Trophoblast cell (in vitro differentiated cells and primary cell): ENCODE measurements around the gene HNMT.

Experiments
- DNase-seq, 2 donors: peaks; one replicate each; pipeline ENCODE4 v3.0.0-alpha.2; 2016
- H2AFZ ChIP-seq: 2 replicates; pipeline ENCODE4 v1.6.1; 2013; ENCODE audit warnings: low read length, moderate library complexity, mild to moderate bottlenecking; ENCODE audit not compliant: insufficient read depth, poor library complexity
- H2AK5ac ChIP-seq: 2 replicates; pipeline ENCODE4 v1.6.1; 2013; ENCODE audit warnings: mild to moderate bottlenecking, low read length
- H2BK120ac ChIP-seq: 2 replicates; pipeline ENCODE4 v1.6.1; 2013; ENCODE audit warnings: low read length, mild to moderate bottlenecking, moderate library complexity; ENCODE audit not compliant: insufficient read depth, poor library complexity
- H2BK12ac ChIP-seq: 2 replicates; pipeline ENCODE4 v1.6.1; 2013; ENCODE audit warnings: mild to moderate bottlenecking, low read length, moderate library complexity
- H2BK5ac ChIP-seq: 2 replicates; pipeline ENCODE4 v1.6.1; 2013; ENCODE audit warnings: low read length, low read depth, moderate library complexity, mild to moderate bottlenecking; ENCODE audit not compliant: poor library complexity
- H3K14ac ChIP-seq: 2 replicates; pipeline ENCODE4 v1.6.1; 2013; ENCODE audit warnings: mild to moderate bottlenecking, low read length
- H3K18ac ChIP-seq: 2 replicates; pipeline ENCODE4 v1.6.1; 2013; ENCODE audit warnings: mild to moderate bottlenecking, low read length
- H3K23ac ChIP-seq: 2 replicates; pipeline ENCODE4 v1.6.1; 2013; ENCODE audit warnings: low read length
- H3K27ac ChIP-seq: 2 replicates; pipeline ENCODE4 v1.5.1; 2013; ENCODE audit warnings: low read depth, mild to moderate bottlenecking, inconsistent platforms, low read length, moderate library complexity
- H3K27me3 ChIP-seq: 2 replicates; pipeline ENCODE4 v1.6.1; 2013; ENCODE audit warnings: inconsistent platforms, mild to moderate bottlenecking, low read length, moderate library complexity; ENCODE audit not compliant: insufficient read depth
- H3K36me3 ChIP-seq, 2 experiments: 1 replicate in 1 of 2; 2 replicates in 1 of 2; pipeline ENCODE4 v1.6.1; 2013; ENCODE audit warnings: low read length in 2 of 2, mild to moderate bottlenecking in 2 of 2, moderate library complexity in 1 of 2; ENCODE audit not compliant: insufficient read depth in 2 of 2, control insufficient read depth in 1 of 2
- H3K4ac ChIP-seq: 2 replicates; pipeline ENCODE4 v1.6.1; 2013; ENCODE audit warnings: low read depth, mild to moderate bottlenecking, low read length, moderate library complexity
- H3K4me1 ChIP-seq, 2 experiments: 1 replicate in 1 of 2; 2 replicates in 1 of 2; pipeline ENCODE4 v1.6.1; 2013; ENCODE audit warnings: low read length in 2 of 2, mild to moderate bottlenecking in 2 of 2, moderate library complexity in 1 of 2; ENCODE audit not compliant: insufficient read depth in 2 of 2, control insufficient read depth in 1 of 2
- H3K4me2 ChIP-seq: 2 replicates; pipeline ENCODE4 v1.6.1; 2013; ENCODE audit warnings: inconsistent platforms, mild to moderate bottlenecking, low read length, moderate library complexity
- H3K4me3 ChIP-seq: 2 replicates; pipeline ENCODE4 v1.5.1; 2013; ENCODE audit warnings: mild to moderate bottlenecking, low read depth, low read length, inconsistent platforms
- H3K79me1 ChIP-seq: one replicate; pipeline ENCODE4 v1.6.1; 2013; ENCODE audit warnings: low read length
- H3K79me2 ChIP-seq: 2 replicates; pipeline ENCODE4 v1.6.1; 2013; ENCODE audit warnings: low read length, mild to moderate bottlenecking; ENCODE audit not compliant: control insufficient read depth, insufficient read depth, poor library complexity
- H3K9ac ChIP-seq: 2 replicates; pipeline ENCODE4 v1.6.1; 2013; ENCODE audit warnings: mild to moderate bottlenecking, low read length
- H3K9me3 ChIP-seq: 2 replicates; pipeline ENCODE4 v1.6.1; 2013; ENCODE audit warnings: low read depth, mild to moderate bottlenecking, control low read depth, inconsistent platforms, low read length; ENCODE audit not compliant: insufficient read depth
- H4K12ac ChIP-seq: 2 replicates; pipeline ENCODE4 v1.6.1; 2013; ENCODE audit warnings: low read depth, mild to moderate bottlenecking, low read length, moderate library complexity
- H4K8ac ChIP-seq: 2 replicates; pipeline ENCODE4 v1.6.1; 2013; ENCODE audit warnings: low read depth, mild to moderate bottlenecking, low read length, moderate library complexity
- H4K91ac ChIP-seq: one replicate; pipeline ENCODE4 v1.6.1; 2013; ENCODE audit warnings: low read depth, mild to moderate bottlenecking, low read length, moderate library complexity
- WGBS: extraction: QIAGEN DNeasy Blood & Tissue Kit; methylation state at CpG from one replicate; pipeline ENCODE4 v1.1.7; 2013; ENCODE audit warnings: missing lambda C conversion rate; ENCODE audit not compliant: insufficient read length, insufficient coverage; ENCODE audit errors: extremely low coverage; 5-methylcytosine and 5-hydroxymethylcytosine counted together

Gene HNMT

GRCh38 chr2:137946227-137946626 lies 18.0 kb upstream of the HNMT start:
- Histone ChIP-seq H3K27me3 (no peaks in the 10 kb centered on the region), H3K36me3 (no peaks in the 10 kb centered on the region), H4K91ac (no peak overlapping the region), H2AK5ac (no peak overlapping the region), H2BK12ac (no peak overlapping the region), H3K79me1 (peaks cover 49% of the 10 kb centered on the region), H3K4me3 (no peak overlapping the region), H2BK120ac (peak overlapping the region; percentile 49), H3K23ac (no peak overlapping the region), H3K79me2 (peaks cover 3% of the 10 kb centered on the region), H3K18ac (no peak overlapping the region), H3K27ac (peak overlapping the region; percentile 38), H3K4me2 (no peak overlapping the region), H3K14ac (no peak overlapping the region), H4K12ac (no peak overlapping the region), H4K8ac (no peak overlapping the region), H3K4ac (no peak overlapping the region), H3K9ac (no peak overlapping the region), H3K4me1 (peaks cover 7 to 9% of the 10 kb centered on the region in 2 experiments), H2BK5ac (no peak overlapping the region), H3K9me3 (no peaks in the 10 kb centered on the region), H2AFZ (no peak overlapping the region)
- DNase-seq, result no peak

GRCh38 chr2:137947032-137947727 lies 17.1 kb upstream of the HNMT start:
- Histone ChIP-seq H3K79me2 (peaks cover 3% of the 10 kb centered on the region), H4K12ac (no peak overlapping the region), H3K9ac (no peak overlapping the region), H2AK5ac (no peak overlapping the region), H3K27me3 (no peaks in the 10 kb centered on the region), H3K36me3 (no peaks in the 10 kb centered on the region), H3K23ac (no peak overlapping the region), H3K4me2 (no peak overlapping the region), H3K4me1 (peaks cover 7 to 10% of the 10 kb centered on the region in 2 experiments), H3K9me3 (no peaks in the 10 kb centered on the region), H3K27ac (peak overlapping the region; percentile 8), H3K4me3 (no peak overlapping the region), H3K4ac (no peak overlapping the region), H3K14ac (no peak overlapping the region), H4K8ac (no peak overlapping the region), H3K79me1 (peaks cover 52% of the 10 kb centered on the region), H4K91ac (no peak overlapping the region), H2BK12ac (no peak overlapping the region), H2BK120ac (no peak overlapping the region), H3K18ac (no peak overlapping the region), H2BK5ac (no peak overlapping the region), H2AFZ (no peak overlapping the region)
- DNase-seq, result no peak
- WGBS, result no CpG with 5 or more reads among the region's 3 CpGs

- Histone ChIP-seq H4K8ac (no peak overlapping the region), H3K4ac (no peak overlapping the region), H3K27me3 (no peaks in the 10 kb centered on the region), H3K79me1 (peaks cover 50% of the 10 kb centered on the region), H3K4me1 (peaks cover 9 to 11% of the 10 kb centered on the region in 2 experiments), H2AK5ac (no peak overlapping the region), H3K14ac (no peak overlapping the region), H3K79me2 (peaks cover 3% of the 10 kb centered on the region), H3K4me3 (no peak overlapping the region), H3K23ac (no peak overlapping the region), H2BK12ac (no peak overlapping the region), H2AFZ (no peak overlapping the region), H3K4me2 (no peak overlapping the region), H3K18ac (no peak overlapping the region), H4K91ac (no peak overlapping the region), H3K36me3 (no peaks in the 10 kb centered on the region), H4K12ac (no peak overlapping the region), H2BK120ac (peak overlapping the region; percentile 33), H3K9ac (no peak overlapping the region), H2BK5ac (no peak overlapping the region), H3K27ac (no peak overlapping the region), H3K9me3 (no peaks in the 10 kb centered on the region)
- WGBS, result no CpG with 5 or more reads among the region's 4 CpGs
- peak; percentile 64 to 89 for DNase-seq
Observed at GRCh38 chr2:137947728-137948336, 16.4 kb upstream of the HNMT start.

GRCh38 chr2:137948894-137949293 lies 15.4 kb upstream of the HNMT start:
- H3K27ac ChIP-seq, result no peak overlapping the region
- H3K4me3 ChIP-seq, result no peak overlapping the region
- H3K79me1 ChIP-seq, result peaks cover 43% of the 10 kb centered on the region
- no peak overlapping the region for H3K9ac ChIP-seq
- no peak overlapping the region for H3K4me2 ChIP-seq
- H4K91ac ChIP-seq, result peak overlapping the region; percentile 41
- peaks cover 7 to 10% of the 10 kb centered on the region in 2 experiments for H3K4me1 ChIP-seq
- peaks cover 3% of the 10 kb centered on the region for H3K79me2 ChIP-seq
- no peak overlapping the region for H4K12ac ChIP-seq
- WGBS, result no CpG with 5 or more reads among the region's 7 CpGs
- no peak overlapping the region for H2AFZ ChIP-seq
- no peak overlapping the region for H3K4ac ChIP-seq
- no peak overlapping the region for H3K14ac ChIP-seq
- H3K18ac ChIP-seq, result no peak overlapping the region
- no peak overlapping the region for H3K23ac ChIP-seq
- H2BK120ac ChIP-seq, result peak overlapping the region; percentile 40
- H3K27me3 ChIP-seq, result no peaks in the 10 kb centered on the region
- no peaks in the 10 kb centered on the region for H3K36me3 ChIP-seq
- no peak overlapping the region for H4K8ac ChIP-seq
- H3K9me3 ChIP-seq, result no peaks in the 10 kb centered on the region
- H2BK12ac ChIP-seq, result peak overlapping the region; percentile 29
- DNase-seq, result no peak
- H2AK5ac ChIP-seq, result no peak overlapping the region
- H2BK5ac ChIP-seq, result no peak overlapping the region
